ENCODE results near the gene ORC6. TPM values are rescaled to one million over a fixed set of nuclear protein-coding genes. Genes with fewer than 3 reads are reported as not detected.

Gene ORC6
- total RNA-seq, 2 donors from 2014 or later = 4.9 TPM; not detected in 1

- ATAC-seq = no peak
These were observed 1.1 kb downstream of the ORC6 start for GRCh38 chr16:46690281-46691178.

GRCh38 chr16:46691726-46692125, 2.3 kb downstream of the ORC6 start:
- no peak for ATAC-seq

More at GRCh38 chr16:46690281-46691178, 1.1 kb downstream of the ORC6 start:
- Histone ChIP-seq H3K4me1 (peaks cover 25% of the 10 kb centered on the region), H3K9me3 (no peaks in the 10 kb centered on the region), H3K4me3 (peak overlapping the region in 1 of 2 donors; percentile 73), H3K36me3 (replicated peaks in 1 of 2; ENCODE audit: insufficient read depth in 1 of 2, low read depth in 2 of 2) (no peaks in the 10 kb centered on the region), H3K27ac (peak overlapping the region in 3 of 4 donors; percentile 90 to 94 (median 90)), H3K27me3 (no peaks in the 10 kb centered on the region)
- DNase-seq = no peak
- intact Hi-C loops (cut with DNase I) = no loop called here
- 7 to 9% methylated on average over 21 of the region's 21 CpGs for WGBS, 2 donors
- TF ChIP-seq CTCF (IDR thresholded peaks at IDR 0.05) (no peak), POLR2A (IDR thresholded peaks at IDR 0.05) (no peak)

GRCh38 chr16:46693598-46693997, 4.1 kb downstream of the ORC6 start:
- ATAC-seq = no peak
- Histone ChIP-seq H3K27me3 (no peaks in the 10 kb centered on the region), H3K9me3 (no peaks in the 10 kb centered on the region), H3K4me1 (peaks cover 12% of the 10 kb centered on the region), H3K4me3 (no peak overlapping the region), H3K27ac (no peak overlapping the region), H3K36me3 (replicated peaks in 1 of 2; ENCODE audit: insufficient read depth in 1 of 2, low read depth in 2 of 2) (no peaks in the 10 kb centered on the region)
- DNase-seq = no peak
- WGBS, 2 donors = 91 to 92% methylated on average over 2 of the region's 2 CpGs
- intact Hi-C loops (cut with DNase I) = no loop called here
- TF ChIP-seq CTCF (IDR thresholded peaks at IDR 0.05) (no peak), POLR2A (IDR thresholded peaks at IDR 0.05) (no peak)

More at GRCh38 chr16:46691726-46692125, 2.3 kb downstream of the ORC6 start:
- H3K4me1 ChIP-seq = peaks cover 25% of the 10 kb centered on the region
- H3K4me3 ChIP-seq = no peak overlapping the region
- no peaks in the 10 kb centered on the region for H3K36me3 ChIP-seq (replicated peaks in 1 of 2; ENCODE audit: insufficient read depth in 1 of 2, low read depth in 2 of 2)
- no peak for TF ChIP-seq POLR2A (IDR thresholded peaks at IDR 0.05)
- TF ChIP-seq CTCF (IDR thresholded peaks at IDR 0.05) = no peak
- intact Hi-C loops (cut with DNase I) = no loop called here
- 67 to 78% methylated on average over 4 of the region's 4 CpGs for WGBS, 2 donors
- no peaks in the 10 kb centered on the region for H3K27me3 ChIP-seq
- no peak overlapping the region for H3K27ac ChIP-seq
- no peaks in the 10 kb centered on the region for H3K9me3 ChIP-seq
- DNase-seq = no peak

- intact Hi-C loops (cut with DNase I) = no loop called here
- Histone ChIP-seq H3K4me1 (no peaks in the 10 kb centered on the region), H3K9me3 (no peaks in the 10 kb centered on the region), H3K27me3 (no peaks in the 10 kb centered on the region), H3K27ac (no peak overlapping the region), H3K36me3 (replicated peaks in 1 of 2; ENCODE audit: insufficient read depth in 1 of 2, low read depth in 2 of 2) (no peaks in the 10 kb centered on the region), H3K4me3 (no peak overlapping the region)
- no peak for DNase-seq
- no peak for ATAC-seq
- TF ChIP-seq POLR2A (IDR thresholded peaks at IDR 0.05) (no peak), CTCF (IDR thresholded peaks at IDR 0.05) (no peak)
- 84% methylated on average over 5 of the region's 5 CpGs for WGBS, 2 donors
These were observed 6.5 kb downstream of the ORC6 start for GRCh38 chr16:46695937-46696336.

Measured in body of pancreas (tissue), 4 donors.